Stimulated activated CD4-positive, alpha-beta T cell treated with anti-CD3 and anti-CD28 coated beads, Interleukin-4, amount 100 ng/mL, for 4 hours (primary cell): ENCODE measurements around the gene MERTK.
"Not testable (repeated sequence)": the region's sequence is repeated elsewhere in the genome, so short reads cannot be mapped to it uniquely, and the experiment has no call there.

Experiments
- DNase-seq, 2 experiments: peaks; one replicate each; pipeline ENCODE4 v3.0.0-alpha.2; 2020

The MERTK gene

GRCh38 chr2:111910609-111911277, 12.3 kb downstream of the MERTK start:
- DNase-seq: no peak

GRCh38 chr2:111911295-111911977, 13.0 kb downstream of the MERTK start:
- DNase-seq: not testable (repeated sequence)

DNA sequence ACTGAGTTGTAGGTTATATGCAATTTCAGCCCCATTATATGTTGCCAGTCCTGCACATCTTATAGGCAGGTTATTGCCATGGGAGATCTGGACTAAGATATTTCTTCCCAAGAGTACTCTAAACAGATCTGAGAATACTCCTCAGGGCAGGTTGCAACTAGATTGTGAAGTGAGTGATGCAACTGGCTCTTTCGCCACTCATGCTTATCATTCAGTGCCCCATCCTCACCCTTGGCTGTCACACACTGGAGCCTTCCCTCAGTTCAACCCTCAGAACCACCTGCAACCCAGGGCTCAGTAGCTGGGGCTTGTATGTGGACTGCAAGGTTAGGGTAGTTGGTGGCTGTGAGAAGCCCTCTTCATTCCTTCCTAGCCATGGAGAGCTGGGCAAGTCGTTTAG, 14.1 kb downstream of the MERTK start:
- no peak for DNase-seq

DNA sequence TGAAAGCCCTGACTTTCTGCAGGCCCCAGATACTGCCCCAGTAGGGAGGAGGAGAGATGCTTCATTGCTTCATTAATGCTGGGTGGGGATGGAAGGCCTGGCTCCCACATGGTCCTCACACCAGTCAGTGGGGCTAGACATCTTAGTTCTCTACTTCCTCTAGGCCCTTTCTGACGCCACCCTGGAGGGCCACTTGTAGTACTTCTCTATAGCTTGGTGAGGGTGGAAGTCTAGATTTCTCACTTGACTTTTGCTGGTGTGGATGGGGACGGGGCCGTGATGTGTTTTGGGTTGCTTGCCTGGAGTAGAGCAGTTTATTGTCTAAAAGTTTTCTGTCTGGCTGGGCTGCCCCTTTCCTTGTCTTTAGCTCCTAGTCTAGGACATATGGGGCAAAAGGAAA, 18.7 kb downstream of the MERTK start:
- no peak for DNase-seq

GRCh38 chr2:111918383-111918806, 20.0 kb downstream of the MERTK start:
- DNase-seq: no peak

GRCh38 chr2:111919365-111919764, 21.0 kb downstream of the MERTK start:
- no peak for DNase-seq

- DNase-seq: no peak
Measured at GRCh38 chr2:111919794-111920608, 21.6 kb downstream of the MERTK start.

GRCh38 chr2:111923276-111923804, 24.9 kb downstream of the MERTK start:
- no peak for DNase-seq

- DNase-seq: no peak
Measured at GRCh38 chr2:111924617-111925107, 26.3 kb downstream of the MERTK start.

GRCh38 chr2:111927723-111928122, 29.3 kb downstream of the MERTK start:
- no peak for DNase-seq

- DNase-seq: no peak
Measured at GRCh38 chr2:111930409-111930808, 32.0 kb downstream of the MERTK start.

DNA sequence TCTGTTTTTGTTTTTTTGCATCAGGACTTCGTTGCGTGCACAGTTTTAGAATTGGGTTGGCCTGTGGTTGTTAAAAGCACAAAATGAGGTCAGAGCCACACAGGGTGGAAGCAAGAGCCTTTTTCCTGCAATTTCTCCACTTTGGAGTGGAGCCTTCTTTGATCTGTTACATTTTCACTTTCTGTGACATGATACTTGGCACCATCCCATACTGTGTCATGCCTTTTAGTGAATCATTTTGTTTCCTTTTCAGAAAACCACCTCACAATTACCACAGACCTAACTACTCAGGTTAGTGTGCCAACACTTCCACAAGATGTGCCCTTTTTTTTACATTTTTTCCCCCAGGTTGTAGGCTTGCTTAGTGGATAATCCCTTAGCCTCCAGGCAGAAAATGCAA, 32.5 kb downstream of the MERTK start:
- no peak for DNase-seq

DNA sequence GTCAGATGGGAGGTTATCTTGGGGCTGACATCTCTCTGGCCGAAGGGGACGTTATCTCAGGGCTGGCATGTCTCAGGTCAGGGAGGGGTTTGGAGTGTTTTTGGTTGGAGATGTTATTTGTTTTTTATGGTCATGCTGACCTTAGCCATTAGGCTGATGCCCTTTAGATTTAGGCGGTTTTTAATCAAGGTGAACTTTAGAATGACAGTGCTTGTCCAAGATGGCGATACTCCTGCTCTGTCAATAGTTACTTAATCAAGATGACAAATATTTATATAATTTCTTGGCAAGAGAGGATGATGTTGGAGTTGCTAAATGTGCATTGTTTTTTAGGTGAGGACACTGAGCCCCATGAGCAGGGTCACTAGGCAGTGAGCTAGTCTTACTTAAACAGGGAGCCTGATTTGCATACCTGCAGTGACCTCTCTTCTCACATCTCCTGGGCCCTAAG, 34.5 kb downstream of the MERTK start:
- no peak for DNase-seq

- DNase-seq: not testable (repeated sequence)
Measured at GRCh38 chr2:111933900-111934299, 35.5 kb downstream of the MERTK start.

GRCh38 chr2:111936881-111937280, 38.5 kb downstream of the MERTK start:
- no peak for DNase-seq

- no peak for DNase-seq
Measured at GRCh38 chr2:111938392-111938791, 40.0 kb downstream of the MERTK start.

- no peak for DNase-seq
Measured at GRCh38 chr2:111940333-111941196, 42.2 kb downstream of the MERTK start.

DNA sequence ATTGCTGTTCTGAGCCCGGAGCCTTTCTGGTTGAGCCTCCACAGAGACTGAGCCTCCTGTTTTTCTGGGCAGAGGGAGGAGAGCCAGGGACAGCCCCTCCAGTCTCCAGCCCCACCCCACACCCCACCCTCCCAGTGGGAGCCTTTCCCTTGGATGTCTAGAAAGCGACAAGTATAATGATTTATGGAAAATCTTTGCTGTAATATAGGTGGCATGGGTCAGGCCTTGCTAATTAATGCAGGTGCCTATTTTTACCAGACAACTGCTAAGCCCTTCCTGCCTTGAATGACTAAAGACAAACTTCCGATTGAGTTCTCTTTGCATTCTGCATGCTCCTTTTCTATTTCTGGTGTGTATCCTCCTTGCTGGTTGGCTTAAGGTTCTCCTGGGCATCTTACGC, 43.1 kb downstream of the MERTK start:
- no peak for DNase-seq

DNA sequence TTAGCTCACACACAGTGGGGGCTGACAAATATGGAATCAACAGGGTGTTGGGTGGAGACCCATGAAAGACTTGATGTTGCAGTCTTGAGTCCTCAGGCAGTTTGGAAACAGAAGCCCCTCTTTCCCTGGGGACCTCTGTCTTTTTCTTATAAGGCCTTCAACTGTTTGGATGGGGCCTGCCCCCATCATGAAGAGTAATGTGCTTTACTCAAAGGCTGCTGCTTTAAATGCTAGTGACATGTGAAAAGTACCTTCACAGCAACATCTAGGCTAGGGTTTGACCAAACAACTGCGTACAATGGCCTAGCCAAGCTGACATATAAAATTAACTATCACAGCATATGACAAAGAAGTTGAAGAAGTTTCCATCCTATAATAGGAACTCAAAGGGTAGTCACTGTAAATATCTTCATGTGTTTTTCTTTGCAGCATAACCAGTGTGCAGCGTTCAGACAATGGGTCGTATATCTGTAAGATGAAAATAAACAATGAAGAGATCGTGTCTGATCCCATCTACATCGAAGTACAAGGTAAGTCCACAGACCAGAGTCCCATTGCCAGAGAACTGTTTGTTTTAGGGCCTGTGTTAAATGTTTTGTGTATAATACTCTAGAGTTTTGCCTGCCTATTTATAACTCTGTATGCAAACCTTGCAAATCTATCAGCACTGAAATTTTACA, 46.3 kb downstream of the MERTK start:
- no peak for DNase-seq

DNA sequence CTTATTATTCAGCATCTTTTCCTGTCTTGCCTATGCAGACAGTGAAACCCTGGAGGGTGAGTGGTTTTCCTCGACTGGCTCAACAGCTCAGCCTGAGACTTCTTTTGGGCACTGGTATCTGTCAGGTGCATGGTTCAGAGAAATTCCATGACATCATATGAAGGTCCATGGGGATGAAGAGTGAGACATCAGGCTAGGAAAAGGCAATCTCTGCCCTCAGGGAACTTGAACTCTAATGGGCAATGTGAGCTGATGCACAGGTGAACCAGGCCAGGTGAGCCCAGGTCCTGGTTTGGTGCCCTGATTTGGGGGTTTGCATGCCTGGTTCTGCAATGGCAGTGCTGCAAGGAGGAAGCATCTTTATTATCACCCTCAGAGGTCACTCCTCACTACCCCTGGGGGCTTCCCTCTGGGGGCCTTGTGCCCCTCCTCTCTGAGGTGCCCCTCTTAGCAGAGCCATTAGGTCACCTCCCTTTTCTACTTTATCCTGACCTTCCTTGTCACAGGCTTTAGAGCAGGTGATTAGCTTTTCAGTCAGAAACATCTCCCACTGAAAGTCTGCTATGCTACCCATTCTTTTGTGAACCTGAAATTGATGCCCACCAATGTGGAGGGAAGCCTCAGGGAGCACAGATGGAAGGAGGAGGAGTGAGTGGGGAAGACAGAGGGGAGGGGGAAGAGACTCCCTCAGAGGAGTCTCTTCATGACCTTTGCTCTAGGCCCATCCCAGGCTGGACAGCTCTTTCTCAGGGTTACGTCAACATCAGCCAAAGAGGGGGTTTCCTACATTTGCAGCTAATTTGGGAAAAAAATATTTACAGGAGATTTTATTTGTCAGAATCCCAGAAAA, 47.3 kb downstream of the MERTK start:
- no peak for DNase-seq
